MM.1S (cell line): Measurements from ENCODE around the gene PLEKHG1.

ENCODE experiments used
- CTCF ChIP-seq: fragments of 300-600 bp; sonication (generic); IDR thresholded peaks from 2 replicates; pipeline ENCODE4 v1.5.1; 2016; ENCODE audit warnings: antibody characterized with exemption, low read length, mixed read lengths
- EZH2phosphoT487 ChIP-seq: fragments of 300-600 bp; sonication (generic); IDR thresholded peaks from 2 replicates; pipeline ENCODE4 v1.6.1; 2018; ENCODE audit warnings: antibody characterized with exemption, low read length

- TF ChIP-seq EZH2phosphoT487 (no peak), CTCF (no peak)
Observed at GRCh38 chr6:150600010-150600300, 270 bp downstream of the PLEKHG1 start.
